Ectodermal cell (in vitro differentiated cells): Measurements from ENCODE around the gene STK17A.
"Not testable (repeated sequence)": the region's sequence is repeated elsewhere in the genome, so short reads cannot be mapped to it uniquely, and the experiment has no call there.

ENCODE experiments used
- H3K27ac ChIP-seq: 2 replicates; pipeline ENCODE4 v1.7.0; 2013; ENCODE audit warnings: mild to moderate bottlenecking, low read depth, low read length; ENCODE audit not compliant: insufficient read depth, poor library complexity, severe bottlenecking
- H3K27me3 ChIP-seq: 2 replicates; pipeline ENCODE4 v1.7.0; 2013; ENCODE audit warnings: mild to moderate bottlenecking, low read length; ENCODE audit not compliant: insufficient read depth, control insufficient read depth, poor library complexity, severe bottlenecking
- H3K36me3 ChIP-seq: one replicate; pipeline ENCODE4 v1.7.0; 2013; ENCODE audit warnings: low read length; ENCODE audit not compliant: control insufficient read depth, insufficient read depth
- H3K4me1 ChIP-seq: one replicate; pipeline ENCODE4 v1.7.0; 2013; ENCODE audit warnings: low read length; ENCODE audit not compliant: control insufficient read depth, insufficient read depth
- H3K4me3 ChIP-seq: 2 replicates; pipeline ENCODE4 v1.7.0; 2013; ENCODE audit warnings: low read depth, low read length, control low read depth; ENCODE audit not compliant: insufficient read depth
- H3K9me3 ChIP-seq: 2 replicates; pipeline ENCODE4 v1.7.0; 2013; ENCODE audit warnings: mild to moderate bottlenecking, low read length, moderate library complexity; ENCODE audit not compliant: control insufficient read depth
- WGBS, 2 experiments: methylation state at CpG; one replicate each; pipeline ENCODE4 v1.1.7; 2013; ENCODE audit warnings: missing lambda C conversion rate in 2 of 2; 5-methylcytosine and 5-hydroxymethylcytosine counted together

The STK17A gene

DNA sequence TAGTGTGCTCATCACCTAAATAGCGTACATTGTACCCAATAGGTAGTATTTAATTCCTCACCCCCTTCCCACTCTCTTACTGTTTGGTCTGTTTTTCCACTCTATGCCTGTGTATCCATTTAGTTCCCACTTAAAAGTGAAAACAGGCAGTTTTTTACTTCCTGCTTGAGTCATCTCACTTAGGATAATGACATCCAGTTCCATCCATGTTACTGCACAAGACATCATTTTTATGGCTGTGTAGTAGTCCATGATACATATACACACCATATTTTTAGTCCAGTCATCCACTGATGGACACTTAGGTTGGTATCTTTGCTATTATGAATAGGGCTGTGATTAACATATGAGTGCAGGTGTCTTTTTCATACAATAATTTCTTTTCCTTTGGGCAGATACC, 10.1 kb downstream of the STK17A start:
- no peaks in the 10 kb centered on the region for H3K4me1 ChIP-seq
- H3K36me3 ChIP-seq: no peaks in the 10 kb centered on the region
- no peaks in the 10 kb centered on the region for H3K9me3 ChIP-seq
- no peak overlapping the region for H3K4me3 ChIP-seq
- WGBS, 2 experiments: 100% methylated on average over 1 of the region's 1 CpG
- no peak overlapping the region for H3K27ac ChIP-seq
- H3K27me3 ChIP-seq: no peaks in the 10 kb centered on the region

DNA sequence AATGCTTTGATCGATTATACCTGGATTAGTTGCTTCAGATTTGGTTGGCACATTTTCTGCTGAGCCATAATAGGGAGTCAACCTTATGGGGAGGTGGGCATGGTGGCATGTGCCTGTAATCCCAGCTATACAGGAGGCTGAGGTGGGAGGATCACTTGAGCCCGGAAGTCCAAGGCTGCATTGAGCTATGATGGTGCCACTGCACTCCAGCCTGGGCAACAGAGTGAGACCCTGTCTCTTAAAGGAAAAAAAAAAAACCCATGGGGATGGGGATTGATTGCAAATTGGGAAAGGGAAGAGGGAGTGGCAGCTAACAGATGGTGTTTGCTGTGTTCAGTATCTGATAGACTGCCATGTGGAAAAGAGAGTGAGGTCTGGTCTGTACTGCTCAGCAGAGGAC, 11.1 kb downstream of the STK17A start:
- no peaks in the 10 kb centered on the region for H3K9me3 ChIP-seq
- H3K36me3 ChIP-seq: peaks cover 2% of the 10 kb centered on the region
- H3K4me3 ChIP-seq: no peak overlapping the region
- WGBS, 2 experiments: 95% methylated on average over 2 of the region's 2 CpGs
- no peaks in the 10 kb centered on the region for H3K4me1 ChIP-seq
- no peak overlapping the region for H3K27ac ChIP-seq
- no peaks in the 10 kb centered on the region for H3K27me3 ChIP-seq

DNA sequence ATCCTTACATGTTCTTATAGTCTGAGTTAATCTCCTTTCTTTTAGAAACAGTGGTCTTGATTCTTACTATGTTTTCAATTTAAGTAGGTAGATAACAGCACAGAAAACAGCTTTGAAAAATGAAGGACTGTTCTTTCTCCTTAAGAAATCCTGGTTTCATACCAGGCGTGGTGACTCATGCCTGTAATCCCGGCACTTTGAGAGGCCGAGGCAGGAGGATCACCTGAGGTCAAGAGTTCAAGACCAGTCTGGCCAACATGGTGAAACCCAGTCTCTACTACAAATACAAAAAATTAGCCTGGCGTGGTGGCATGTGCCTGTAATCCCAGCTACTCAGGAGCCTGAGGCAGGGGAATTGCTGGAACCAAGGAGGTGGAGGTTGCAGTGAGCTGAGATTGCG, 13.5 kb downstream of the STK17A start:
- not testable (repeated sequence) for H3K4me1 ChIP-seq, H3K27ac ChIP-seq, H3K27me3 ChIP-seq, H3K9me3 ChIP-seq, H3K4me3 ChIP-seq, H3K36me3 ChIP-seq
- WGBS, 2 experiments: 85 to 94% methylated on average over 5 of the region's 5 CpGs

DNA sequence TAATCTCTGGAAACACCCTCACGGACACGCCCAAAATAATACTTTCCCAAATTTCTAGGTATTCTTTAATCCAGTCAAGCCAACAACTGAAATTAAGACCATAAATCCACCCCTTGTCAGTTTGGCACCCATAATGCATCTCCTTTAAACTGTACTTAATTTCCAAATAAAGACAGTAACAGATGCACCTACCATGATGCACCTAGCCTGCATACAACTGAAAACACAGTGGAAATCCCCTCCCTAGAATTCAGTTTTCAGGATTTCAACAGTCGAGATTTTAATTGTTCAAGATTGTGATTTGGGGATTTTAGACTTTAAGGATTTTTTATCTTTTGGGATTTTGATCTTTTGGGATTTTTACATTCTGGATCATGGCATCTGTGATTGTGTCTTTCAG, 17.1 kb downstream of the STK17A start:
- Histone ChIP-seq H3K9me3 (no peaks in the 10 kb centered on the region), H3K36me3 (peaks cover 3% of the 10 kb centered on the region), H3K27me3 (no peaks in the 10 kb centered on the region), H3K27ac (no peak overlapping the region), H3K4me1 (no peaks in the 10 kb centered on the region), H3K4me3 (no peak overlapping the region)
- 93 to 96% methylated on average over 3 of the region's 3 CpGs for WGBS, 2 experiments

DNA sequence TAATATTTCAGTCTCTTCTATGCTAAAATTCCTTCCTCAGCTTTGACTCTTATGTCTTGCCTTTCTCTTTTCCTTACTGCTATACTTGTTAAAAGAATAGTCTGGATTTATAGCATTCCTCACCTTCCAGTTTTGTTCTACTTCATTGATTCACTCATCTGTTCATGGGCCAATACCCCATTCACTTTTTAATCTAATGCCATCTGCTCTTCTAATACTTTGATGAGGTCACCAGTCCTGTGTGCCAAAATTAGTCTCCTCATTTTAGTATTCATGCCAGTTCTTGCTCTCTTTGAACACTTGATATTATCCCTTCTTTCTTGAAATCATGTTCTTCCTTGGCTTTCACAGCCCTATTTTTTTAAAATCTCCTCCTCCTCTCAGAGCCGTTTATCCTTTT, 19.3 kb downstream of the STK17A start:
- H3K9me3 ChIP-seq: no peaks in the 10 kb centered on the region
- WGBS, 2 experiments: 84 to 100% methylated on average over 1 of the region's 1 CpG

DNA sequence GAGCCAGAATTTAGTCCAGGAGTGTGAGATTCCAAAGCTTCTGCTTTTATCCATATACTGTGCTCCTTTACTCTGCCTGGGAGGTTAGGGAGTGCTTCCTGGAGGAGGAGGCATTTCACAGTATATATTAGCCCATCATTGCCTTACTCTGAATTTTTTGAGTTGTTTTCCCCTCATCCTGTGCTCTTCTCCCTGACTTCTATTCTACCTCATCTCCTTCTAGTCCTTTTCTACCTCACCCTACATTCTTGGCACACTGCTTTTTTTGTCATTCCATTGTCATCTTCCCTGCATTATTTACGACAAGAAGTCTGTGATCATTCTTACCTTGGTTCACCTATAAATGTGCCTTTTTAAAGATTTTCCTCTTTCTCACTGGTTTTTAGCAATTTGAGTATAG, 21.3 kb downstream of the STK17A start:
- H3K4me3 ChIP-seq: no peak overlapping the region
- no peaks in the 10 kb centered on the region for H3K9me3 ChIP-seq
- H3K27ac ChIP-seq: no peak overlapping the region
- H3K4me1 ChIP-seq: no peaks in the 10 kb centered on the region
- 76 to 90% methylated on average over 1 of the region's 1 CpG for WGBS, 2 experiments
- H3K36me3 ChIP-seq: no peaks in the 10 kb centered on the region
- H3K27me3 ChIP-seq: no peaks in the 10 kb centered on the region

More for the DNA sequence above, 19.3 kb downstream of the STK17A start:
- H3K27me3 ChIP-seq: no peaks in the 10 kb centered on the region
- no peaks in the 10 kb centered on the region for H3K4me1 ChIP-seq
- peaks cover 3% of the 10 kb centered on the region for H3K36me3 ChIP-seq
- H3K27ac ChIP-seq: no peak overlapping the region
- no peak overlapping the region for H3K4me3 ChIP-seq

DNA sequence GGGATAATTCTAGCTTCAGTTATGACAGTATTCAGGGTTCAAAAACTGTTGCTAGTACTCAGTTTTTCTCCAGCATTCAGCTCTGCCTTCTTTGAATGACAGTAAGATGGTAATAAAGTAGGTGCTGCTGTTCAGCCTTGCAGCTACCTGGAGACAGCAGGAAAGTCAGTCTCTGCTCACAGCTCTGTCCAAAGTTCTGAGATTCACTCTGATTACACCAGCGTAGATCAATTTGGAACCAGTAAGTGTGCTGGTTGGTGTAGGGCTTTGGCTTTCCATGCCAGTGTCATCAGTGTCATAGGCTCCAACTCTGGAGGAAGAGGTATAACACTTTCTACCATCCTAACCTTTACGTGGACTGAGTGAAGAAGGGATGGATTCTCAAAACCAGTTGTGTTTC, 26.2 kb downstream of the STK17A start:
- H3K27me3 ChIP-seq: no peaks in the 10 kb centered on the region
- no peak overlapping the region for H3K27ac ChIP-seq
- H3K4me3 ChIP-seq: no peak overlapping the region
- no peaks in the 10 kb centered on the region for H3K4me1 ChIP-seq
- WGBS, 2 experiments: 92 to 94% methylated on average over 2 of the region's 2 CpGs
- H3K9me3 ChIP-seq: no peaks in the 10 kb centered on the region
- H3K36me3 ChIP-seq: no peaks in the 10 kb centered on the region

DNA sequence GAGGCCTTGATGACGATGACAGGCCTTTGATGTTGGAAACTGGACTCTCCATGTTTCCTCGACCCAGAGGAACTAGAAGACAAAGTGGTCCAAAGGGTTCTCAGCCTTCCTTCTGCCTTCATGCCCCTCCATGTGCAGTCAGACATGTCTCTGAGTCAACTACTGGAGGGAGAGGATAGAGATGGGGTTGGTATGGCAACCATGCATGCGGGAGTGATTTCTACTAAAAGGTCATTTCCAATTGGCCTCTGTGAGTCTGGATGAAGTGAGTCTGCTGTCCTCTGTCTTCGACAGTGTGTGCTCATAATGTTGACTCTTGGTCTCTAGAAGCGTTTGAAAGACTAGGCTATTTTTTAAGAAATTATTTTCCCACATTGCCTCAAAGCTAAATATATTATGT, 29.2 kb downstream of the STK17A start:
- Histone ChIP-seq H3K36me3 (no peaks in the 10 kb centered on the region), H3K27ac (no peak overlapping the region), H3K27me3 (no peaks in the 10 kb centered on the region), H3K9me3 (no peaks in the 10 kb centered on the region), H3K4me1 (no peaks in the 10 kb centered on the region), H3K4me3 (no peak overlapping the region)
- 92 to 96% methylated on average over 4 of the region's 5 CpGs for WGBS, 2 experiments

DNA sequence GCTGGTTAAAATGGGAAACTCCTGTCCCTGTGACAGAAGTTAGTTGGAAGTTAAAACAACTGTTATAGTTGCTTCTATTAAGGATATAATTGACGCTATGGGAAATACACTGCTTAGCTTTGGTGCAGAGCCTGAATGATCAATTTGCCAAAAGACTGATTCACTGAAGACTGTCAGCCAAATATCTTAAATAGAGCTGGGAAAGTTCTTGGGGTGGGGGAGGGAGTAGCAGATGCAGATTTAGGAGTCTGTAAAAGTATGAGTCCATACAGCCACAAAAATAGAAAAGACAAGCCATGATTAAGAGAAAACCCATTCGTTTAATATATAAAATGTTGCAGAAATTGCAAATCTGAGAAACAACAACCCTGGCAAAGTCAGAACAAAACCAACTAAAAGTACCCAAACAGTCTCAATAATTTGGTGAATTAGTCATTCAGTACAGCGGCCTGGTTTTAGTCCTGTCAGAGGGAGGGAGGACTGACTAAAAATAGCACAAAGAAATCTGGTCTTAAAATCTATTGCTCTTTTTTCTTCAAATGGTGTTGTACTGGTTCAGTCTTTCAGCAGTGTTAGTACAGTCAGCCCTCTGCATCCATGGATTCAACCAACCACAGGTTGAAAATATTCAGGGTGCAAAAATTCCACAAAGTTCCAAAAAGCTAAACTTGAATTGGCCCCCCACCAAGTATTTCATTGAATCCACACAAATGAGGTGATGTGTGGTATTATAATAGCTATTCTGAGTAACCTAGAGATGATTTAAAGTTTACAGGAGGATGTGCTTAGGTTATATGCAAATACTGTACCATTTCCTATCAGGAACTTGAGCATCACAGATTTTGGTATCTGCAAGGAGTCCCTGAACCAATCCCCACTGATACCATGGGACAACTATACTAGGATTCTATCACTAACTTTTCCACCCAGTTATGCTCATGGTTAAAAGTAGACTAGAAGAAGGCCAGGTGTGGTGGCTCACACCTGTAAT, 30.0 kb downstream of the STK17A start:
- Histone ChIP-seq H3K9me3 (no peaks in the 10 kb centered on the region), H3K4me3 (no peak overlapping the region), H3K4me1 (peaks cover under 1% of the 10 kb centered on the region), H3K27ac (no peak overlapping the region), H3K36me3 (no peaks in the 10 kb centered on the region), H3K27me3 (no peaks in the 10 kb centered on the region)
- 91 to 96% methylated on average over 3 of the region's 3 CpGs for WGBS, 2 experiments

DNA sequence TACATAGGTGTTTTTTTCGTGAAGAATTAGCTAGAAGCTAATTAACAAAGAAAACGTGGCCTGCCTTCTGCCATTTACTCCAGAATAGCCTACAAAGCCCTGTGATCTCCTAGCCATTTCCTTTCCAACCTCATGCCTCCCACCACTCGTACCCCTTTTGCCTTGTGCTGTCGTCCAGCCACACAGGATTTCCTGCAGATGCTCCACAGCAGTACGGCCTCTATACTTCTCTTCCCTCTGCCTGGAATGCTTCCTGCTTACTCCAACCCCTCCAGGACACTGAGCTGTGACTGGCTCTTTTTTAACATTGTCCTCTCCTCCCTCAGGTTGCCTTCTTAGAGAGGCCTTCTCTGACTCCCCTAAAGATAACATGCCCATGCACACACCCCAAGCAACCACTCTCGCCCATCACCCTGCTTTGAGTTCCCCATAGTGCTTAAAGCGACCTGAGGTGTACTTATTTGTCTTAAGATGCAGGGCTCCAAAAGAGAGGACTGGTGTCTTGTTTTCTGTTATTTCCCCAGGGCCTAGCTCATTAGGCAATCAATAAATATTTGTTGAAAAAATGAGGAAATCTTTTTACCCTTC, 32.7 kb downstream of the STK17A start:
- Histone ChIP-seq H3K27ac (no peak overlapping the region), H3K4me3 (no peak overlapping the region), H3K4me1 (peaks cover 13% of the 10 kb centered on the region), H3K36me3 (no peaks in the 10 kb centered on the region), H3K27me3 (no peaks in the 10 kb centered on the region), H3K9me3 (no peaks in the 10 kb centered on the region)
- WGBS, 2 experiments: 90 to 92% methylated on average over 7 of the region's 7 CpGs
